K562 (cell line): ENCODE data around the gene TNIK. TPM values are rescaled to one million over a fixed set of nuclear protein-coding genes. Genes with fewer than 3 reads are reported as not detected.

Source experiments
- ATAC-seq: fragments of 200-7000 bp; cut with Tn5 transposase; 3 replicates; pipeline ENCODE4 v1.9.1; 2020; ENCODE audit warnings: moderate library complexity
- BruUV-seq: library from RNA; stranded (reverse); fragments of 400-500 nt; replicated peaks from 2 replicates; lab custom pipeline; 2021; lab: Mats Ljungman, UMichigan
- CTCF ChIA-PET: fragments of 300-600 bp; formaldehyde crosslinking; extraction: SDS; loops from one replicate; lab custom pipeline; 2021; ENCODE audit warnings: low intra/inter-chr PET ratio; lab: Yijun Ruan, JAX
- POLR2A ChIA-PET: fragments of 300-600, 350-650 bp; sonication (Branson Sonifier 250); formaldehyde crosslinking; extraction: SDS; loops from one replicate; lab custom pipeline; 2021; ENCODE audit warnings: antibody characterized with exemption, inconsistent platforms; lab: Yijun Ruan, JAX
- DNase-seq, 4 experiments: peaks; one replicate each; pipeline versions ENCODE4 v3.0.0 to v3.0.0-alpha.2; 2011 to 2018; ENCODE audit warnings: low spot score in 3 of 4, mixed read lengths in 3 of 4; ENCODE audit errors: extremely low read depth in 1 of 4
- FAIRE-seq: peaks from 2 replicates; lab custom pipeline; 2011; peaks lifted over from hg19 to GRCh38; lab: Jason Lieb, UNC
- H2AFZ ChIP-seq: 2 replicates; pipeline ENCODE4 v1.6.0; 2011; ENCODE audit warnings: low read depth, low read length, control low read depth, inconsistent platforms
- H3K27ac ChIP-seq: fragments of 200-600 bp; 3 replicates; pipeline ENCODE4 v1.8.0; 2011; ENCODE audit warnings: low read depth, mild to moderate bottlenecking, control low read depth, inconsistent platforms, low read length, moderate library complexity, mixed read lengths; ENCODE audit errors: extremely low read depth
- H3K27me3 ChIP-seq, 2 experiments: fragments of 300-600 bp in 1 of 2; 2 replicates in 1 of 2; 3 replicates in 1 of 2; pipeline versions ENCODE4 v1.6.0 to v1.8.0; 2011; ENCODE audit warnings: inconsistent platforms in 2 of 2, low read length in 2 of 2, mild to moderate bottlenecking in 1 of 2, mixed read lengths in 1 of 2, moderate library complexity in 1 of 2; ENCODE audit not compliant: control insufficient read depth in 2 of 2, insufficient read depth in 2 of 2
- H3K36me3 ChIP-seq: fragments of 300-600 bp; 3 replicates; pipeline ENCODE4 v1.8.0; 2011; ENCODE audit warnings: mild to moderate bottlenecking, low read length, inconsistent platforms; ENCODE audit not compliant: control insufficient read depth, insufficient read depth
- H3K4me1 ChIP-seq, 2 experiments: fragments of 200-600 bp in 1 of 2; replicated peaks in 1 of 2; 2 replicates in 1 of 2; 3 replicates in 1 of 2; pipeline versions ENCODE4 v1.5.1 to v1.8.0; 2011; ENCODE audit warnings: inconsistent platforms in 2 of 2, low read length in 2 of 2, mild to moderate bottlenecking in 1 of 2, mixed read lengths in 1 of 2, moderate library complexity in 1 of 2; ENCODE audit not compliant: control insufficient read depth in 2 of 2, insufficient read depth in 2 of 2
- H3K4me2 ChIP-seq: 2 replicates; pipeline ENCODE4 v1.6.1; 2011; ENCODE audit warnings: low read length, control low read depth, inconsistent platforms, mixed read lengths; ENCODE audit not compliant: insufficient read depth
- H3K4me3 ChIP-seq: fragments of 200-600 bp; sonication (generic), shearing (Covaris generic); 2 replicates; pipeline ENCODE4 v1.5.1; 2016; ENCODE audit warnings: control low read depth, inconsistent platforms
- H3K79me2 ChIP-seq: fragments of 200-600 bp; 3 replicates; pipeline ENCODE4 v1.8.0; 2011; ENCODE audit warnings: low read length, inconsistent platforms; ENCODE audit not compliant: control insufficient read depth, insufficient read depth
- H3K9ac ChIP-seq, 2 experiments: 2 replicates each; pipeline versions ENCODE4 v1.6.0 to v1.6.1; 2011; ENCODE audit warnings: low read depth in 2 of 2, low read length in 2 of 2, control low read depth in 1 of 2, inconsistent platforms in 1 of 2, mild to moderate bottlenecking in 1 of 2, mixed read lengths in 1 of 2; ENCODE audit not compliant: insufficient read depth in 1 of 2
- H3K9me1 ChIP-seq: one replicate; pipeline ENCODE4 v1.6.0; 2011; ENCODE audit warnings: inconsistent platforms, mild to moderate bottlenecking, low read length, moderate library complexity; ENCODE audit not compliant: control insufficient read depth, insufficient read depth
- H3K9me3 ChIP-seq: replicated peaks from 2 replicates; pipeline ENCODE4 v1.5.1; 2011; ENCODE audit warnings: low read depth, low read length, inconsistent platforms; ENCODE audit not compliant: control insufficient read depth, insufficient read depth
- H4K20me1 ChIP-seq: replicated peaks from 2 replicates; pipeline ENCODE4 v1.6.1; 2011; ENCODE audit warnings: low read length, inconsistent platforms, mixed read lengths; ENCODE audit not compliant: control insufficient read depth, insufficient read depth
- BRF1 ChIP-seq: IDR thresholded peaks from 3 replicates; pipeline ENCODE4 v1.6.1; 2011; ENCODE audit warnings: borderline replicate concordance, mild to moderate bottlenecking; ENCODE audit not compliant: insufficient read length; ENCODE audit errors: extremely low read depth
- C11orf30 ChIP-seq: fragments of 450-650 bp; IDR thresholded peaks from 2 replicates; pipeline ENCODE4 v1.6.1; 2016; ENCODE audit warnings: low read depth, mild to moderate bottlenecking
- CREB5 ChIP-seq: fragments of 250-450 bp; sonication (Bioruptor Pico); IDR thresholded peaks from 2 replicates; pipeline ENCODE4 v1.5.0; 2020; ENCODE audit warnings: mild to moderate bottlenecking
- EHMT2 ChIP-seq: fragments of 450-650 bp; IDR thresholded peaks from 2 replicates; pipeline ENCODE4 v1.6.1; 2018; ENCODE audit warnings: antibody characterized with exemption
- GATA2 ChIP-seq: sonication (generic); formaldehyde crosslinking; IDR thresholded peaks from 2 replicates; pipeline ENCODE4 v1.4.0; 2020; ENCODE audit warnings: mild to moderate bottlenecking, missing genetic modification reagents
- HDGF ChIP-seq: fragments of 450-650 bp; IDR thresholded peaks from 2 replicates; pipeline ENCODE4 v1.6.1; 2016
- HIVEP1 ChIP-seq: fragments of 250-450 bp; sonication (Bioruptor Pico); IDR thresholded peaks from 2 replicates; pipeline ENCODE4 v1.4.0; 2020; ENCODE audit warnings: mild to moderate bottlenecking
- HMG20A ChIP-seq: fragments of 450-650 bp; formaldehyde crosslinking; conservative IDR thresholded peaks from 2 replicates; pipeline ENCODE4 v1.4.0; 2020; ENCODE audit warnings: mild to moderate bottlenecking, mixed read lengths
- KAT2B ChIP-seq: IDR thresholded peaks from one replicate; pipeline ENCODE4 v1.6.1; 2012; ENCODE audit warnings: low read depth, mild to moderate bottlenecking, control low read depth, inconsistent platforms, low read length, moderate library complexity
- KLF6 ChIP-seq: fragments of 250-450 bp; sonication (Bioruptor Pico); IDR thresholded peaks from 2 replicates; pipeline ENCODE4 v1.4.0; 2020; ENCODE audit warnings: mild to moderate bottlenecking, moderate library complexity, borderline replicate concordance
- NCOA6 ChIP-seq: fragments of 450-650 bp; IDR thresholded peaks from 2 replicates; pipeline ENCODE4 v1.6.1; 2017; ENCODE audit warnings: mild to moderate bottlenecking
- NEUROD1 ChIP-seq: fragments of 150-350 bp; IDR thresholded peaks from 2 replicates; pipeline ENCODE4 v1.6.1; 2014; ENCODE audit warnings: borderline replicate concordance, low read length, low read depth; ENCODE audit not compliant: partially characterized antibody
- NFYB ChIP-seq: IDR thresholded peaks from 2 replicates; pipeline ENCODE4 v1.6.1; 2011; ENCODE audit warnings: mild to moderate bottlenecking, moderate library complexity; ENCODE audit not compliant: insufficient read length; ENCODE audit errors: extremely low read depth
- NR4A1 ChIP-seq, 2 experiments: fragments of 250-450 bp in 1 of 2; fragments of 450-650 bp in 1 of 2; sonication (Bioruptor Pico) in 1 of 2; IDR thresholded peaks; 2 replicates each; pipeline versions ENCODE4 v1.4.0 to v1.6.1; 2016 to 2020; ENCODE audit warnings: mild to moderate bottlenecking in 2 of 2, missing compliant biosample characterization in 1 of 2, missing genetic modification characterization in 1 of 2, moderate library complexity in 1 of 2
- PRMT5 ChIP-seq: sonication (generic); formaldehyde crosslinking; IDR thresholded peaks from 2 replicates; pipeline ENCODE4 v1.5.0; 2020; ENCODE audit warnings: missing genetic modification reagents
- U2AF2 ChIP-seq: fragments of 200-400 bp; formaldehyde crosslinking; optimal IDR thresholded peaks from 2 replicates; pipeline ENCODE3; 2017; ENCODE audit warnings: low read depth, mild to moderate bottlenecking, low read length
- ZNF217 ChIP-seq: sonication (generic); formaldehyde crosslinking; IDR thresholded peaks from 2 replicates; pipeline ENCODE4 v1.8.0; 2022; ENCODE audit warnings: mild to moderate bottlenecking, missing genetic modification reagents
- WGBS: fragments of 100-300 bp; shearing (Covaris generic); methylation state at CpG from one replicate; pipeline ENCODE4 v1.1.6; 2016; ENCODE audit warnings: low coverage, mixed read lengths; ENCODE audit not compliant: insufficient coverage; ENCODE audit errors: missing lambda C conversion rate; 5-methylcytosine and 5-hydroxymethylcytosine counted together
- in situ Hi-C: fragments of 300-500 bp; cut with MboI; formaldehyde crosslinking; loops from 4 replicates; pipeline ENCODE4 v1.15.0; 2018; ENCODE audit warnings: inconsistent platforms, mixed read lengths
- intact Hi-C: fragments of 100-400 bp; cut with micrococcal nuclease; formaldehyde crosslinking; loops from 2 replicates; pipeline ENCODE4 v1.14.2; 2022
- polyA plus RNA-seq, 8 experiments: library from polyadenylated mRNA; depleted of rRNA in 4 of 8; stranded (reverse) in 5 of 8; unstranded in 3 of 8; fragments of >200 nt; fragmentation: Nextera tagmentation in 2 of 8; fragmentation: Illumina TruSeq in 1 of 8; extraction: Ambion mirVana in 2 of 8; extraction: Trizol in 1 of 8; gene quantifications; 2 replicates each; pipeline versions ENCODE4 v1.2.1 to v1.2.3, GENCODE V29; 2011 to 2014; ENCODE audit warnings: inconsistent platforms in 1 of 8, missing spikeins in 1 of 8
- total RNA-seq, 7 experiments: library from RNA; depleted of rRNA in 6 of 7; stranded (reverse); fragments of >200 nt in 6 of 7; fragmentation: Illumina TruSeq in 2 of 7; extraction: Trizol in 2 of 7; gene quantifications; 2 replicates each; pipeline versions ENCODE4 v1.2.1 to v1.2.3, GENCODE V29; 2011 to 2021; ENCODE audit warnings: low replicate concordance in 1 of 7

TNIK gene
- total and polyA plus RNA-seq, 9 of the 15 experiments (the other 6 are each of a cell fraction or from before 2014, with no cell fraction given) = 6.6 to 39.0 (median 24.7) TPM

- peaks cover 16% of the 10 kb centered on the region; the same call in 2 of the 3 replicates for H3K36me3 ChIP-seq
- no peak for ATAC-seq
- no peak for TF ChIP-seq PRMT5
- TF ChIP-seq ZNF217 (CRISPR knock-in tag) = no peak
- no peak for TF ChIP-seq GATA2 (CRISPR knock-in tag)
- no peak for TF ChIP-seq C11orf30
- TF ChIP-seq EHMT2 = no peak
- no peak for TF ChIP-seq BRF1
- TF ChIP-seq HMG20A (CRISPR knock-in tag) = no peak
- TF ChIP-seq, all 486 proteins: peak for 0
- H3K4me2 ChIP-seq = no peak overlapping the region
- no peaks in the 10 kb centered on the region for H3K79me2 ChIP-seq
- H3K27ac ChIP-seq = no peak overlapping the region
- no peaks in the 10 kb centered on the region for H3K9me3 ChIP-seq
- no TSS peak for BruUV-seq
- no peaks in the 10 kb centered on the region for H3K27me3 ChIP-seq
- H4K20me1 ChIP-seq = no peaks in the 10 kb centered on the region
- H3K9ac ChIP-seq = no peak overlapping the region
- no peaks in the 10 kb centered on the region for H3K9me1 ChIP-seq
- H2AFZ ChIP-seq = no peak overlapping the region
- ChIA-PET CTCF (no interaction called here), POLR2A (no interaction called here)
- intact Hi-C loops (no loop called here), in situ Hi-C loops (no loop called here)
- DNase-seq (no peak), FAIRE-seq (no peak)
- H3K4me1 ChIP-seq = peaks cover 0 to 3% of the 10 kb centered on the region in 2 experiments; a peak in 2 of 5 replicates
- 71% methylated on average over 4 of the region's 4 CpGs for WGBS
- no peak overlapping the region for H3K4me3 ChIP-seq
Observed at GRCh38 chr3:171088496-171088895, 371.7 kb downstream of the TNIK start.

- POLR2A ChIA-PET = interaction anchor here (0.5 to 0.8 kb wide), 2 partner anchors 12 to 447 kb away, joined by 3 read pairs; no protein-coding TSS in a partner anchor
- peaks cover 0 to 3% of the 10 kb centered on the region in 2 experiments; a peak in 2 of 5 replicates for H3K4me1 ChIP-seq
- CTCF ChIA-PET = no interaction called here
- BruUV-seq = no TSS peak
- ATAC-seq = no peak
- peaks cover 21% of the 10 kb centered on the region; the same call in 2 of the 3 replicates for H3K36me3 ChIP-seq
- no peaks in the 10 kb centered on the region for H4K20me1 ChIP-seq
- no peak overlapping the region for H2AFZ ChIP-seq
- no peaks in the 10 kb centered on the region for H3K79me2 ChIP-seq
- no peak overlapping the region for H3K4me3 ChIP-seq
- no peak overlapping the region for H3K4me2 ChIP-seq
- no peak for FAIRE-seq
- WGBS = 100% methylated on average over 1 of the region's 1 CpG
- H3K9me1 ChIP-seq = no peaks in the 10 kb centered on the region
- intact Hi-C loops (no loop called here), in situ Hi-C loops (no loop called here)
- no peaks in the 10 kb centered on the region for H3K27me3 ChIP-seq
- H3K9me3 ChIP-seq = no peaks in the 10 kb centered on the region
- H3K9ac ChIP-seq = no peak overlapping the region
- no peak overlapping the region for H3K27ac ChIP-seq
- no peak for DNase-seq
- TF ChIP-seq U2AF2 = no peak
- TF ChIP-seq HDGF = no peak
- TF ChIP-seq NEUROD1 = no peak
- no peak for TF ChIP-seq NR4A1 (CRISPR knock-in tag; IDR thresholded peaks at IDR 0.05)
- no peak for TF ChIP-seq NR4A1 (tag; IDR thresholded peaks at IDR 0.05)
- TF ChIP-seq KAT2B = no peak
- no peak for TF ChIP-seq CREB5 (CRISPR knock-in tag)
- no peak for TF ChIP-seq KLF6 (CRISPR knock-in tag)
- no peak for TF ChIP-seq NCOA6
- no peak for TF ChIP-seq NFYB
- no peak for TF ChIP-seq HIVEP1 (CRISPR knock-in tag)
Observed at GRCh38 chr3:171086914-171087313, 373.3 kb downstream of the TNIK start.
